Epidermal melanocyte (primary cell): ENCODE results near the gene FOXQ1.
"Not testable (repeated sequence)": the region's sequence is repeated elsewhere in the genome, so short reads cannot be mapped to it uniquely, and the experiment has no call there.

Experiments used
- DNase-seq: peaks from one replicate; pipeline ENCODE4 v3.0.0; 2011; ENCODE audit warnings: low spot score; ENCODE audit not compliant: insufficient read length

The FOXQ1 gene

GRCh38 chr6:1321738-1322137 lies 9.8 kb downstream of the FOXQ1 start:
- DNase-seq = no peak

- DNase-seq = no peak
Observed at GRCh38 chr6:1322156-1322555, 10.3 kb downstream of the FOXQ1 start.

GRCh38 chr6:1322696-1323219 lies 10.9 kb downstream of the FOXQ1 start:
- DNase-seq = no peak

- DNase-seq = no peak
Observed at GRCh38 chr6:1324936-1325335, 13.0 kb downstream of the FOXQ1 start.

GRCh38 chr6:1325461-1326309 lies 13.8 kb downstream of the FOXQ1 start:
- no peak for DNase-seq

GRCh38 chr6:1326535-1327121 lies 14.7 kb downstream of the FOXQ1 start:
- DNase-seq = no peak

GRCh38 chr6:1327630-1328029 lies 15.7 kb downstream of the FOXQ1 start:
- DNase-seq = no peak

GRCh38 chr6:1328129-1328800 lies 16.4 kb downstream of the FOXQ1 start:
- DNase-seq = no peak

- no peak for DNase-seq
Observed at GRCh38 chr6:1329708-1330107, 17.8 kb downstream of the FOXQ1 start.

GRCh38 chr6:1334684-1335083 lies 22.8 kb downstream of the FOXQ1 start:
- DNase-seq = no peak

GRCh38 chr6:1335367-1336037 lies 23.6 kb downstream of the FOXQ1 start:
- no peak for DNase-seq

- DNase-seq = no peak
Observed at GRCh38 chr6:1336246-1336843, 24.4 kb downstream of the FOXQ1 start.

- DNase-seq = no peak
Observed at GRCh38 chr6:1337791-1338190, 25.9 kb downstream of the FOXQ1 start.

GRCh38 chr6:1346101-1346500 lies 34.2 kb downstream of the FOXQ1 start:
- no peak for DNase-seq

GRCh38 chr6:1346558-1347091 lies 34.7 kb downstream of the FOXQ1 start:
- no peak for DNase-seq

- DNase-seq = no peak
Observed at GRCh38 chr6:1347161-1347560, 35.3 kb downstream of the FOXQ1 start.

- no peak for DNase-seq
Observed at GRCh38 chr6:1348675-1349074, 36.8 kb downstream of the FOXQ1 start.

GRCh38 chr6:1349655-1350054 lies 37.8 kb downstream of the FOXQ1 start:
- DNase-seq = no peak

GRCh38 chr6:1351381-1352008 lies 39.6 kb downstream of the FOXQ1 start:
- DNase-seq = no peak

GRCh38 chr6:1355068-1355467 lies 43.2 kb downstream of the FOXQ1 start:
- not testable (repeated sequence) for DNase-seq
